ENCODE results near the gene B4GALT5.

DNA sequence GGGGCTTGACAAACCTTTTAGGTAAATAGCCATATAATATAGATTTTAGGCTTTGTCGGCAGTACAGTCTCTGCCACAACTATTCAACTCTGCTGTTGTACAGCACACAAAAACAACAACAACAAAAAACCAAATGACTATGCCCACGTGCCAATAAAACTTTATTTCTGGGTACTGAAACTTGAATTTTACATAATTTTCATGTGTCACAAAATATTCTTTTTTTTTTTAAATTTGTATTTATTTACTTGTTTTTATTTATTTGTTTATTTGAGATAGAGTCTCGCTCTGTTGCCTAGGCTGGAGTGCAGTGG is 34.8 kb upstream of the B4GALT5 start:
- TF ChIP-seq CTCF (IDR thresholded peaks at IDR 0.05) (no peak), POLR2A (IDR thresholded peaks at IDR 0.05) (no peak), EP300 (IDR thresholded peaks at IDR 0.05) (no peak)
